Subcutaneous abdominal adipose tissue (tissue), 5 donors: Measurements from ENCODE around the gene NDUFAF5.

Source experiments
- H3K27ac ChIP-seq: one replicate; pipeline ENCODE4 v1.7.0; 2013; ENCODE audit warnings: low read depth, mild to moderate bottlenecking, inconsistent platforms, low read length, moderate library complexity
- H3K27me3 ChIP-seq, 5 donors: one replicate each; pipeline ENCODE4 v1.7.0; 2013; ENCODE audit warnings: low read length in 5 of 5, inconsistent platforms in 1 of 5; ENCODE audit not compliant: control insufficient read depth in 5 of 5, insufficient read depth in 4 of 5
- H3K36me3 ChIP-seq, 5 donors: one replicate each; pipeline ENCODE4 v1.7.0; 2013; ENCODE audit warnings: low read length in 5 of 5; ENCODE audit not compliant: control insufficient read depth in 5 of 5, insufficient read depth in 5 of 5
- H3K4me1 ChIP-seq, 5 donors: one replicate each; pipeline ENCODE4 v1.7.0; 2013; ENCODE audit warnings: low read length in 5 of 5, mild to moderate bottlenecking in 3 of 5, moderate library complexity in 1 of 5; ENCODE audit not compliant: control insufficient read depth in 5 of 5, insufficient read depth in 5 of 5
- H3K4me3 ChIP-seq, 5 donors: one replicate each; pipeline ENCODE4 v1.7.0; 2013; ENCODE audit warnings: low read length in 5 of 5, low read depth in 1 of 5
- H3K9ac ChIP-seq, 5 donors: one replicate each; pipeline ENCODE4 v1.7.0; 2013; ENCODE audit warnings: low read length in 5 of 5, mild to moderate bottlenecking in 4 of 5, moderate library complexity in 3 of 5
- H3K9me3 ChIP-seq, 5 donors: one replicate each; pipeline ENCODE4 v1.7.0; 2013; ENCODE audit warnings: low read length in 5 of 5; ENCODE audit not compliant: control insufficient read depth in 5 of 5
- donor health status: healthy.
- donor health status: healthy.
- donor health status: healthy.
- donor health status: healthy.
- donor health status: healthy.

Gene NDUFAF5

GRCh38 chr20:13840093-13840465 lies 55.3 kb downstream of the NDUFAF5 start:
- Histone ChIP-seq H3K36me3 (no peaks in the 10 kb centered on the region), H3K4me3 (no peak overlapping the region), H3K4me1 (no peaks in the 10 kb centered on the region), H3K27me3 (no peaks in the 10 kb centered on the region), H3K9me3 (no peaks in the 10 kb centered on the region), H3K9ac (no peak overlapping the region), H3K27ac (no peak overlapping the region)

- H3K9me3 ChIP-seq = no peaks in the 10 kb centered on the region
- H3K4me1 ChIP-seq = no peaks in the 10 kb centered on the region
- no peak overlapping the region for H3K9ac ChIP-seq
- H3K4me3 ChIP-seq = no peak overlapping the region
- H3K27me3 ChIP-seq = no peaks in the 10 kb centered on the region
- H3K27ac ChIP-seq = no peak overlapping the region
- no peaks in the 10 kb centered on the region for H3K36me3 ChIP-seq
Measured at GRCh38 chr20:13841206-13841605, 56.4 kb downstream of the NDUFAF5 start.

GRCh38 chr20:13844296-13844695 lies 59.5 kb downstream of the NDUFAF5 start:
- Histone ChIP-seq H3K27me3 (no peaks in the 10 kb centered on the region), H3K4me3 (no peak overlapping the region), H3K36me3 (no peaks in the 10 kb centered on the region), H3K27ac (no peak overlapping the region), H3K9me3 (no peaks in the 10 kb centered on the region), H3K9ac (no peak overlapping the region), H3K4me1 (no peaks in the 10 kb centered on the region)

- H3K27ac ChIP-seq = no peak overlapping the region
- no peak overlapping the region for H3K9ac ChIP-seq
- H3K27me3 ChIP-seq = no peaks in the 10 kb centered on the region
- H3K4me3 ChIP-seq = no peak overlapping the region
- no peaks in the 10 kb centered on the region for H3K9me3 ChIP-seq
- peaks cover 0 to 17% (median 2%) of the 10 kb centered on the region in 5 donors for H3K4me1 ChIP-seq
- H3K36me3 ChIP-seq = no peaks in the 10 kb centered on the region
Measured at GRCh38 chr20:13851279-13851678, 66.5 kb downstream of the NDUFAF5 start.

- H3K4me1 ChIP-seq = peaks cover 0 to 19% (median 4%) of the 10 kb centered on the region in 5 donors
- H3K4me3 ChIP-seq = no peak overlapping the region
- H3K9ac ChIP-seq = no peak overlapping the region
- H3K27me3 ChIP-seq = no peaks in the 10 kb centered on the region
- H3K27ac ChIP-seq = no peak overlapping the region
- H3K9me3 ChIP-seq = no peaks in the 10 kb centered on the region
- no peaks in the 10 kb centered on the region for H3K36me3 ChIP-seq
Measured at GRCh38 chr20:13852306-13852705, 67.5 kb downstream of the NDUFAF5 start.

GRCh38 chr20:13855613-13856012 lies 70.8 kb downstream of the NDUFAF5 start:
- Histone ChIP-seq H3K36me3 (no peaks in the 10 kb centered on the region), H3K27me3 (no peaks in the 10 kb centered on the region), H3K9ac (no peak overlapping the region), H3K4me3 (no peak overlapping the region), H3K9me3 (no peaks in the 10 kb centered on the region), H3K27ac (no peak overlapping the region), H3K4me1 (peaks cover 0 to 29% (median 4%) of the 10 kb centered on the region in 5 donors)

- H3K27me3 ChIP-seq = no peaks in the 10 kb centered on the region
- no peaks in the 10 kb centered on the region for H3K36me3 ChIP-seq
- no peak overlapping the region for H3K4me3 ChIP-seq
- no peak overlapping the region for H3K27ac ChIP-seq
- H3K4me1 ChIP-seq = peaks cover 0 to 24% (median 2%) of the 10 kb centered on the region in 5 donors
- no peak overlapping the region for H3K9ac ChIP-seq
- no peaks in the 10 kb centered on the region for H3K9me3 ChIP-seq
Measured at GRCh38 chr20:13856354-13856753, 71.5 kb downstream of the NDUFAF5 start.

GRCh38 chr20:13857304-13857703 lies 72.5 kb downstream of the NDUFAF5 start:
- no peaks in the 10 kb centered on the region for H3K36me3 ChIP-seq
- H3K9ac ChIP-seq = no peak overlapping the region
- no peaks in the 10 kb centered on the region for H3K9me3 ChIP-seq
- H3K4me3 ChIP-seq = no peak overlapping the region
- peaks cover 0 to 15% (median 0%) of the 10 kb centered on the region in 5 donors for H3K4me1 ChIP-seq
- H3K27me3 ChIP-seq = no peaks in the 10 kb centered on the region
- no peak overlapping the region for H3K27ac ChIP-seq

- no peak overlapping the region for H3K27ac ChIP-seq
- no peaks in the 10 kb centered on the region for H3K27me3 ChIP-seq
- H3K36me3 ChIP-seq = no peaks in the 10 kb centered on the region
- H3K4me3 ChIP-seq = no peak overlapping the region
- no peaks in the 10 kb centered on the region for H3K9me3 ChIP-seq
- H3K4me1 ChIP-seq = peaks cover 0 to 12% (median 0%) of the 10 kb centered on the region in 5 donors
- no peak overlapping the region for H3K9ac ChIP-seq
Measured at GRCh38 chr20:13857961-13858360, 73.1 kb downstream of the NDUFAF5 start.

GRCh38 chr20:13858439-13858838 lies 73.6 kb downstream of the NDUFAF5 start:
- H3K36me3 ChIP-seq = no peaks in the 10 kb centered on the region
- H3K4me3 ChIP-seq = no peak overlapping the region
- H3K4me1 ChIP-seq = peaks cover 0 to 12% (median 0%) of the 10 kb centered on the region in 5 donors
- no peaks in the 10 kb centered on the region for H3K27me3 ChIP-seq
- H3K9ac ChIP-seq = no peak overlapping the region
- no peak overlapping the region for H3K27ac ChIP-seq
- no peaks in the 10 kb centered on the region for H3K9me3 ChIP-seq

- no peak overlapping the region for H3K9ac ChIP-seq
- H3K27me3 ChIP-seq = no peaks in the 10 kb centered on the region
- no peaks in the 10 kb centered on the region for H3K9me3 ChIP-seq
- no peak overlapping the region for H3K27ac ChIP-seq
- H3K4me1 ChIP-seq = peaks cover 0 to 12% (median 0%) of the 10 kb centered on the region in 5 donors
- no peak overlapping the region for H3K4me3 ChIP-seq
- no peaks in the 10 kb centered on the region for H3K36me3 ChIP-seq
Measured at GRCh38 chr20:13858871-13859270, 74.0 kb downstream of the NDUFAF5 start.
